Loucy (cell line): Measurements from ENCODE around the gene ANG.

ENCODE experiments used
- H2AFZ ChIP-seq: fragments of 200-600 bp; sonication (generic); 2 replicates; pipeline ENCODE4 v1.6.0; 2016; ENCODE audit warnings: antibody characterized with exemption, mild to moderate bottlenecking, low read length, moderate library complexity
- H3F3A ChIP-seq: fragments of 200-600 bp; 2 replicates; pipeline ENCODE4 v1.6.0; 2016; ENCODE audit warnings: antibody characterized with exemption, low read depth, mild to moderate bottlenecking
- H3K27me3 ChIP-seq: fragments of 200-600 bp; sonication (generic); 2 replicates; pipeline ENCODE4 v1.6.1; 2014; ENCODE audit warnings: low read length, mild to moderate bottlenecking; ENCODE audit not compliant: insufficient read depth, poor library complexity, severe bottlenecking
- H3K36me3 ChIP-seq: fragments of 200-600 bp; sonication (generic); 2 replicates; pipeline ENCODE4 v1.6.1; 2016; ENCODE audit warnings: low read length; ENCODE audit not compliant: insufficient read depth
- H3K4me1 ChIP-seq: fragments of 200-600 bp; sonication (generic); 2 replicates; pipeline ENCODE4 v1.5.1; 2014; ENCODE audit warnings: low read length, mild to moderate bottlenecking; ENCODE audit not compliant: insufficient read depth, poor library complexity, severe bottlenecking
- H3K4me2 ChIP-seq: fragments of 200-600 bp; sonication (generic); 2 replicates; pipeline ENCODE4 v1.6.0; 2014; ENCODE audit warnings: antibody characterized with exemption, low read length, low read depth, mild to moderate bottlenecking; ENCODE audit not compliant: poor library complexity, severe bottlenecking
- H3K4me3 ChIP-seq: fragments of 200-600 bp; sonication (generic); 2 replicates; pipeline ENCODE4 v1.5.1; 2014; ENCODE audit warnings: low read length, mild to moderate bottlenecking, mixed read lengths; ENCODE audit not compliant: poor library complexity, severe bottlenecking
- H3K79me2 ChIP-seq: fragments of 200-600 bp; sonication (generic); 2 replicates; pipeline ENCODE4 v1.6.1; 2014; ENCODE audit warnings: low read length; ENCODE audit not compliant: insufficient read depth
- H3K9ac ChIP-seq: fragments of 200-600 bp; sonication (generic); 2 replicates; pipeline ENCODE4 v1.6.0; 2014; ENCODE audit warnings: mild to moderate bottlenecking, low read depth, low read length, moderate library complexity; ENCODE audit not compliant: poor library complexity, severe bottlenecking
- H3K9me2 ChIP-seq: fragments of 200-600 bp; sonication (generic); replicated peaks from 2 replicates; pipeline ENCODE4 v1.6.1; 2016; ENCODE audit warnings: low read depth, low read length, mixed read lengths
- H3K9me3 ChIP-seq: fragments of 200-600 bp; sonication (generic); 2 replicates; pipeline ENCODE4 v1.6.1; 2014; ENCODE audit warnings: mild to moderate bottlenecking, antibody characterized with exemption, low read length, low read depth; ENCODE audit not compliant: insufficient read depth
- H4K20me1 ChIP-seq: fragments of 200-600 bp; sonication (generic); 2 replicates; pipeline ENCODE4 v1.6.0; 2014; ENCODE audit warnings: antibody characterized with exemption, low read length, mild to moderate bottlenecking; ENCODE audit not compliant: insufficient read depth, poor library complexity, severe bottlenecking
- CTCF ChIP-seq: fragments of 200-600 bp; sonication (generic); conservative IDR thresholded peaks from 2 replicates; pipeline ENCODE4 v1.5.1; 2014; ENCODE audit warnings: mild to moderate bottlenecking, antibody characterized with exemption, low read length
- EZH2phosphoT487 ChIP-seq: fragments of 200-600 bp; IDR thresholded peaks from 2 replicates; pipeline ENCODE4 v1.6.1; 2018; ENCODE audit warnings: antibody characterized with exemption, mild to moderate bottlenecking, moderate library complexity, borderline replicate concordance

Gene ANG

GRCh38 chr14:20686386-20687143 lies 2.0 kb upstream of the ANG start:
- H3K79me2 ChIP-seq, result no peaks in the 10 kb centered on the region
- no peaks in the 10 kb centered on the region for H3K9me2 ChIP-seq
- TF ChIP-seq CTCF (no peak), EZH2phosphoT487 (no peak)
- no peaks in the 10 kb centered on the region for H3K9me3 ChIP-seq
- H3K4me2 ChIP-seq, result peak overlapping the region; percentile 16
- H2AFZ ChIP-seq, result no peak overlapping the region
- peaks cover 19% of the 10 kb centered on the region for H3K4me1 ChIP-seq
- no peaks in the 10 kb centered on the region for H4K20me1 ChIP-seq
- no peak overlapping the region for H3K9ac ChIP-seq
- H3F3A ChIP-seq, result peaks cover 10% of the 10 kb centered on the region
- no peaks in the 10 kb centered on the region for H3K36me3 ChIP-seq
- H3K27me3 ChIP-seq, result no peaks in the 10 kb centered on the region
- no peak overlapping the region for H3K4me3 ChIP-seq

GRCh38 chr14:20687362-20688166 lies 1.0 kb upstream of the ANG start:
- Histone ChIP-seq H3F3A (peaks cover 7% of the 10 kb centered on the region), H3K4me2 (no peak overlapping the region), H3K4me1 (peaks cover 19% of the 10 kb centered on the region), H3K9me3 (no peaks in the 10 kb centered on the region), H3K36me3 (no peaks in the 10 kb centered on the region), H3K9me2 (no peaks in the 10 kb centered on the region), H3K9ac (no peak overlapping the region), H3K79me2 (no peaks in the 10 kb centered on the region), H3K27me3 (no peaks in the 10 kb centered on the region), H4K20me1 (no peaks in the 10 kb centered on the region), H2AFZ (no peak overlapping the region), H3K4me3 (no peak overlapping the region)
- no peak for TF ChIP-seq CTCF
- TF ChIP-seq EZH2phosphoT487, result no peak

- no peaks in the 10 kb centered on the region for H4K20me1 ChIP-seq
- H3K4me3 ChIP-seq, result no peak overlapping the region
- no peak overlapping the region for H3K4me2 ChIP-seq
Observed at GRCh38 chr14:20690848-20691640, 2.5 kb downstream of the ANG start.

More at GRCh38 chr14:20690848-20691640, 2.5 kb downstream of the ANG start:
- H3K36me3 ChIP-seq, result no peaks in the 10 kb centered on the region
- H3F3A ChIP-seq, result no peaks in the 10 kb centered on the region
- no peaks in the 10 kb centered on the region for H3K9me2 ChIP-seq
- H3K4me1 ChIP-seq, result peaks cover 10% of the 10 kb centered on the region
- no peaks in the 10 kb centered on the region for H3K79me2 ChIP-seq
- H3K9ac ChIP-seq, result no peak overlapping the region
- no peaks in the 10 kb centered on the region for H3K27me3 ChIP-seq
- peak overlapping the region; percentile 14; the same call in 1 of the 2 replicates for H2AFZ ChIP-seq
- H3K9me3 ChIP-seq, result no peaks in the 10 kb centered on the region
- TF ChIP-seq EZH2phosphoT487 (no peak), CTCF (peak; percentile 92)
